Stimulated activated CD4-positive, alpha-beta T cell treated with anti-CD3 and anti-CD28 coated beads, Interleukin-2, amount 100 ng/mL, for 4 hours (primary cell): ENCODE measurements around the gene MAGI2.

Experiments used
- DNase-seq: peaks from one replicate; pipeline ENCODE4 v3.0.0-alpha.2; 2020; ENCODE audit warnings: low read depth

The MAGI2 gene

GRCh38 chr7:79376299-79377025, 77.0 kb downstream of the MAGI2 start:
- DNase-seq = no peak

- no peak for DNase-seq
These were observed 92.3 kb downstream of the MAGI2 start for GRCh38 chr7:79361214-79361613.

GRCh38 chr7:79359827-79360226, 93.6 kb downstream of the MAGI2 start:
- DNase-seq = no peak

- no peak for DNase-seq
These were observed 96.4 kb downstream of the MAGI2 start for GRCh38 chr7:79357101-79357500.

- no peak for DNase-seq
These were observed 99.6 kb downstream of the MAGI2 start for GRCh38 chr7:79353720-79354468.

GRCh38 chr7:79352323-79352722, 101.1 kb downstream of the MAGI2 start:
- DNase-seq = no peak

GRCh38 chr7:79347351-79347750, 106.1 kb downstream of the MAGI2 start:
- DNase-seq = no peak

GRCh38 chr7:79341902-79342301, 111.6 kb downstream of the MAGI2 start:
- DNase-seq = no peak

- no peak for DNase-seq
These were observed 113.3 kb downstream of the MAGI2 start for GRCh38 chr7:79340212-79340611.

GRCh38 chr7:79339208-79339925, 114.1 kb downstream of the MAGI2 start:
- no peak for DNase-seq

- DNase-seq = no peak
These were observed 115.8 kb downstream of the MAGI2 start for GRCh38 chr7:79337717-79338116.

- DNase-seq = no peak
These were observed 118.6 kb downstream of the MAGI2 start for GRCh38 chr7:79334841-79335240.

GRCh38 chr7:79334334-79334733, 119.1 kb downstream of the MAGI2 start:
- DNase-seq = no peak

- DNase-seq = no peak
These were observed 121.4 kb downstream of the MAGI2 start for GRCh38 chr7:79332091-79332490.

GRCh38 chr7:79329464-79329863, 124.0 kb downstream of the MAGI2 start:
- no peak for DNase-seq

- no peak for DNase-seq
These were observed 132.6 kb downstream of the MAGI2 start for GRCh38 chr7:79320741-79321473.

GRCh38 chr7:79319369-79319768, 134.1 kb downstream of the MAGI2 start:
- no peak for DNase-seq

- no peak for DNase-seq
These were observed 135.7 kb downstream of the MAGI2 start for GRCh38 chr7:79317728-79318127.

- no peak for DNase-seq
These were observed 141.4 kb downstream of the MAGI2 start for GRCh38 chr7:79312022-79312421.

- no peak for DNase-seq
These were observed 145.3 kb downstream of the MAGI2 start for GRCh38 chr7:79308192-79308591.

GRCh38 chr7:79307376-79307775, 146.1 kb downstream of the MAGI2 start:
- no peak for DNase-seq

GRCh38 chr7:79304711-79305110, 148.8 kb downstream of the MAGI2 start:
- DNase-seq = no peak
